Neural progenitor cell (in vitro differentiated cells): ENCODE data around the gene TMEM51. TPM values are rescaled to one million over a fixed set of nuclear protein-coding genes. Genes with fewer than 3 reads are reported as not detected.

Experiments
- DNase-seq: peaks from one replicate; pipeline ENCODE4 v3.0.0-alpha.2; 2016; ENCODE audit warnings: low spot score
- H2AFZ ChIP-seq: fragments of 200-600 bp; sonication (generic); replicated peaks from 2 replicates; pipeline ENCODE4 v1.6.1; 2016; ENCODE audit warnings: antibody characterized with exemption
- H3F3A ChIP-seq: fragments of 200-600 bp; sonication (generic); 2 replicates; pipeline ENCODE4 v1.6.1; 2016; ENCODE audit warnings: antibody characterized with exemption, low read depth
- H3K27ac ChIP-seq: fragments of 200-600 bp; sonication (generic); 2 replicates; pipeline ENCODE4 v1.5.1; 2016; ENCODE audit warnings: mild to moderate bottlenecking
- H3K27me3 ChIP-seq: fragments of 200-600 bp; sonication (generic); 2 replicates; pipeline ENCODE4 v1.6.1; 2016; ENCODE audit warnings: mild to moderate bottlenecking, moderate library complexity
- H3K36me3 ChIP-seq: fragments of 200-600 bp; sonication (generic); 2 replicates; pipeline ENCODE4 v1.5.1; 2016
- H3K4me1 ChIP-seq: fragments of 200-600 bp; sonication (generic); 2 replicates; pipeline ENCODE4 v1.6.1; 2016; ENCODE audit warnings: mixed run types
- H3K4me2 ChIP-seq: fragments of 200-600 bp; sonication (generic); 2 replicates; pipeline ENCODE4 v1.6.1; 2016
- H3K4me3 ChIP-seq: fragments of 200-600 bp; sonication (generic); 2 replicates; pipeline ENCODE4 v1.5.1; 2016
- H3K79me2 ChIP-seq: fragments of 200-600 bp; sonication (generic); 2 replicates; pipeline ENCODE4 v1.6.1; 2016; ENCODE audit warnings: low read depth
- H3K9ac ChIP-seq: fragments of 200-600 bp; sonication (generic); 2 replicates; pipeline ENCODE4 v1.6.1; 2016
- H3K9me3 ChIP-seq: fragments of 200-600 bp; sonication (generic); 2 replicates; pipeline ENCODE4 v1.5.1; 2016; ENCODE audit warnings: low read depth
- H4K20me1 ChIP-seq: fragments of 200-600 bp; sonication (generic); 2 replicates; pipeline ENCODE4 v1.6.1; 2016; ENCODE audit warnings: low read depth
- H3K27ac Mint-ChIP-seq: 3 replicates; pipeline ENCODE4 v1.8.0; 2021; ENCODE audit warnings: mixed read lengths
- H3K27me3 Mint-ChIP-seq: 2 replicates; pipeline ENCODE4 v1.8.0; 2022; ENCODE audit warnings: low read depth, mild to moderate bottlenecking, inconsistent platforms, moderate library complexity, mixed read lengths; ENCODE audit not compliant: insufficient read depth
- H3K36me3 Mint-ChIP-seq: 3 replicates; pipeline ENCODE4 v1.8.0; 2021; ENCODE audit warnings: mixed read lengths
- H3K4me1 Mint-ChIP-seq: 3 replicates; pipeline ENCODE4 v1.8.0; 2021; ENCODE audit warnings: mixed read lengths
- H3K4me3 Mint-ChIP-seq: 3 replicates; pipeline ENCODE4 v1.8.0; 2021; ENCODE audit warnings: mild to moderate bottlenecking, moderate library complexity, mixed read lengths
- H3K9me3 Mint-ChIP-seq: 3 replicates; pipeline ENCODE4 v1.8.0; 2020; ENCODE audit warnings: mixed read lengths
- CTCF ChIP-seq: fragments of 200-600 bp; sonication (generic); IDR thresholded peaks from 2 replicates; pipeline ENCODE4 v1.5.1; 2017; ENCODE audit warnings: antibody characterized with exemption, mild to moderate bottlenecking
- EZH2 ChIP-seq: fragments of 200-600 bp; sonication (generic); IDR thresholded peaks from 2 replicates; pipeline ENCODE4 v1.6.1; 2017; ENCODE audit warnings: antibody characterized with exemption, mild to moderate bottlenecking, moderate library complexity
- EZH2phosphoT487 ChIP-seq: fragments of 200-600 bp; sonication (generic); IDR thresholded peaks from 2 replicates; pipeline ENCODE4 v1.6.1; 2017; ENCODE audit warnings: antibody characterized with exemption
- total RNA-seq: library from RNA; depleted of rRNA; stranded (reverse); fragments of >200 nt; gene quantifications from 2 replicates; pipeline ENCODE4 v1.2.3, GENCODE V29; 2015; ENCODE audit warnings: low replicate concordance

Gene TMEM51
- total RNA-seq, 1 donor from 2014 or later: 5.2 TPM

- Histone ChIP-seq H3K9ac (no peak overlapping the region), H3K27me3 (peaks cover 19% of the 10 kb centered on the region), H3K4me2 (no peak overlapping the region), H3K4me3 (no peak overlapping the region), H3K36me3 (no peaks in the 10 kb centered on the region), H3K27ac (no peak overlapping the region), H4K20me1 (peaks cover 24% of the 10 kb centered on the region), H3K79me2 (no peaks in the 10 kb centered on the region), H2AFZ (no peak overlapping the region), H3F3A (peaks cover 11% of the 10 kb centered on the region), H3K9me3 (no peaks in the 10 kb centered on the region), H3K4me1 (peaks cover 27% of the 10 kb centered on the region)
- no peak overlapping the region for H3K27ac Mint-ChIP-seq
- H3K36me3 Mint-ChIP-seq: peaks cover 4% of the 10 kb centered on the region
- TF ChIP-seq EZH2phosphoT487: no peak
- TF ChIP-seq EZH2: no peak
- no peak for TF ChIP-seq CTCF
- no peaks in the 10 kb centered on the region for H3K9me3 Mint-ChIP-seq
- H3K4me1 Mint-ChIP-seq: peaks cover 54% of the 10 kb centered on the region
- H3K4me3 Mint-ChIP-seq: no peak overlapping the region
- H3K27me3 Mint-ChIP-seq: peaks cover 11% of the 10 kb centered on the region
- DNase-seq: no peak
Observed at GRCh38 chr1:15158506-15159165, 5.1 kb downstream of the TMEM51 start.

- Mint-ChIP-seq H3K4me3 (no peak overlapping the region), H3K9me3 (no peaks in the 10 kb centered on the region), H3K4me1 (peaks cover 53% of the 10 kb centered on the region), H3K36me3 (peaks cover 4% of the 10 kb centered on the region), H3K27me3 (peaks cover 10% of the 10 kb centered on the region), H3K27ac (no peak overlapping the region)
- H3K27me3 ChIP-seq: peaks cover 14% of the 10 kb centered on the region
- no peak overlapping the region for H2AFZ ChIP-seq
- peaks cover 11% of the 10 kb centered on the region for H3F3A ChIP-seq
- H3K36me3 ChIP-seq: no peaks in the 10 kb centered on the region
- peaks cover 23% of the 10 kb centered on the region for H4K20me1 ChIP-seq
- H3K4me1 ChIP-seq: peaks cover 27% of the 10 kb centered on the region
- H3K4me3 ChIP-seq: no peak overlapping the region
- H3K9ac ChIP-seq: no peak overlapping the region
- H3K27ac ChIP-seq: no peak overlapping the region
- no peaks in the 10 kb centered on the region for H3K9me3 ChIP-seq
- TF ChIP-seq EZH2 (no peak), CTCF (no peak), EZH2phosphoT487 (no peak)
- no peaks in the 10 kb centered on the region for H3K79me2 ChIP-seq
- DNase-seq: no peak
- H3K4me2 ChIP-seq: no peak overlapping the region
Observed at GRCh38 chr1:15159166-15159555, 5.6 kb downstream of the TMEM51 start.

GRCh38 chr1:15160626-15161025, 7.1 kb downstream of the TMEM51 start:
- H3K4me1 Mint-ChIP-seq: peaks cover 42% of the 10 kb centered on the region

More at GRCh38 chr1:15160626-15161025, 7.1 kb downstream of the TMEM51 start:
- H3K27ac Mint-ChIP-seq: no peak overlapping the region
- no peak for DNase-seq
- peaks cover 6% of the 10 kb centered on the region for H3K27me3 Mint-ChIP-seq
- Histone ChIP-seq H4K20me1 (peaks cover 11% of the 10 kb centered on the region), H3K4me3 (no peak overlapping the region), H3K4me1 (peaks cover 17% of the 10 kb centered on the region), H2AFZ (no peak overlapping the region), H3F3A (no peaks in the 10 kb centered on the region), H3K27me3 (no peaks in the 10 kb centered on the region), H3K9ac (no peak overlapping the region), H3K79me2 (no peaks in the 10 kb centered on the region), H3K9me3 (no peaks in the 10 kb centered on the region), H3K36me3 (no peaks in the 10 kb centered on the region), H3K27ac (no peak overlapping the region), H3K4me2 (no peak overlapping the region)
- no peak overlapping the region for H3K4me3 Mint-ChIP-seq
- no peak for TF ChIP-seq CTCF
- TF ChIP-seq EZH2phosphoT487: no peak
- TF ChIP-seq EZH2: no peak
- peaks cover 6% of the 10 kb centered on the region for H3K36me3 Mint-ChIP-seq
- H3K9me3 Mint-ChIP-seq: no peaks in the 10 kb centered on the region
